HG03342 (cell line): Measurements from ENCODE around the gene PCDHGA7.
"Not testable (repeated sequence)": the region's sequence is repeated elsewhere in the genome, so short reads cannot be mapped to it uniquely, and the experiment has no call there.

Experiments
- ATAC-seq: cut with Tn5 transposase; IDR thresholded peaks from one replicate; pipeline ENCODE4 v1.9.1; 2021; ENCODE audit warnings: mild to moderate bottlenecking, moderate library complexity; ENCODE audit not compliant: unreplicated experiment

The PCDHGA7 gene

DNA sequence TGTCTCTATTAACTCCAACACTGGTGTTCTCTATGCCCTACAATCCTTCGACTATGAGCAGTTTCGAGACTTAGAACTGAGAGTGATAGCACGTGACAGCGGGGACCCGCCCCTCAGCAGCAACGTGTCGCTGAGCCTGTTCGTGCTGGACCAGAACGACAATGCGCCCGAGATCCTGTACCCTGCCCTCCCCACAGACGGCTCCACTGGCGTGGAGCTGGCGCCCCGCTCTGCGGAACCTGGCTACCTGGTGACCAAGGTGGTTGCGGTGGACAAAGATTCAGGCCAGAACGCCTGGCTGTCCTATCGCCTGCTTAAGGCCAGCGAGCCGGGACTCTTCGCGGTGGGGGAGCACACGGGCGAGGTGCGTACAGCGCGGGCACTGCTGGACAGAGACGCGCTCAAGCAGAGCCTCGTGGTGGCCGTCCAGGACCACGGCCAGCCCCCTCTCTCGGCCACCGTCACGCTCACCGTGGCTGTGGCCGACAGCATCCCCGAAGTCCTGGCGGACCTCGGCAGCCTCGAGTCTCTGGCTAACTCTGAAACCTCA lies 40.3 kb downstream of the PCDHGA7 start:
- no peak for ATAC-seq

DNA sequence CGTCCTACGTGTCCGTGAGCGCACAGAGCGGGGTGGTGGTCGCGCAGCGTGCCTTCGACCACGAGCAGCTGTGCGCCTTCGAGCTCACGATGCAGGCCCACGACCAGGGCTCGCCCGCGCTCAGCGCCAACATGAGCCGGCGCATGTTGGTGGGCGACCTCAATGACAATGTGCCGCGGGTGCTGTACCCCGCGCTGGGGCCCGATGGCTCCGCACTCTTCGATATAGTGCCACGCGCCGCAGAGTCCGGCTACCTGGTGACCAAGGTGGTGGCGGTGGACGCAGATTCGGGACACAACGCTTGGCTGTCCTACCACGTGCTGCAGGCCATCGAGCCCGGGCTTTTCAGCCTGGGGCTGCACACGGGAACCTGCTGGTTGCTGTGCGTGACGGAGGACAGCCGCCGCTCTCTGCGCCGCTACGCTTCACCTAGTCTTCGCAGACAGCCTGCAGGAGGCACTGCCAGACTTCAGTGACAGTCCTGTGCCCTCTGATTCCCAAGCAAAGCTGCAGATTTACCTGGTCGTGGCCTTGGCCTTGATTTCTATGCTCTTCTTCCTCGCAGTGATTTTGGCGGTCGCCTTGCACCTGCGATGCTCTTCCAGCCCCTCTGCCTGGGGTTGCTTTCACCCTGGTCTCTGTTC lies 45.4 kb downstream of the PCDHGA7 start:
- ATAC-seq, result no peak

DNA sequence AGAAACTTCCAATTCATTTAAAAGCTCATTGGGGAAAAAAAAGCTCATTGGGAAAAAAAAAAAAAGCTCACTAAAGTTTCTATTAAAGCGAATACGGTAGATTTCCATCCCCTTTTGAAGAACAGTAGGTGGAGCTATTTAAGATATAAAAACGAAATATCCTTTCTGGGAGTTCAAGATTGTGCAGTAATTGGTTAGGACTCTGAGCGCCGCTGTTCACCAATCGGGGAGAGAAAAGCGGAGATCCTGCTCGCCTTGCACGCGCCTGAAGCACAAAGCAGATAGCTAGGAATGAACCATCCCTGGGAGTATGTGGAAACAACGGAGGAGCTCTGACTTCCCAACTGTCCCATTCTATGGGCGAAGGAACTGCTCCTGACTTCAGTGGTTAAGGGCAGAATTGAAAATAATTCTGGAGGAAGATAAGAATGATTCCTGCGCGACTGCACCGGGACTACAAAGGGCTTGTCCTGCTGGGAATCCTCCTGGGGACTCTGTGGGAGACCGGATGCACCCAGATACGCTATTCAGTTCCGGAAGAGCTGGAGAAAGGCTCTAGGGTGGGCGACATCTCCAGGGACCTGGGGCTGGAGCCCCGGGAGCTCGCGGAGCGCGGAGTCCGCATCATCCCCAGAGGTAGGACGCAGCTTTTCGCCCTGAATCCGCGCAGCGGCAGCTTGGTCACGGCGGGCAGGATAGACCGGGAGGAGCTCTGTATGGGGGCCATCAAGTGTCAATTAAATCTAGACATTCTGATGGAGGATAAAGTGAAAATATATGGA lies 48.0 kb downstream of the PCDHGA7 start, which contains the start of gene PCDHGA12:
Gene PCDHGA12 (plus strand): TSS at position 176 of the 782 bp plus-strand sequence. CDS start 253 bp downstream, at position 429.
- ATAC-seq, result peak; percentile 73

DNA sequence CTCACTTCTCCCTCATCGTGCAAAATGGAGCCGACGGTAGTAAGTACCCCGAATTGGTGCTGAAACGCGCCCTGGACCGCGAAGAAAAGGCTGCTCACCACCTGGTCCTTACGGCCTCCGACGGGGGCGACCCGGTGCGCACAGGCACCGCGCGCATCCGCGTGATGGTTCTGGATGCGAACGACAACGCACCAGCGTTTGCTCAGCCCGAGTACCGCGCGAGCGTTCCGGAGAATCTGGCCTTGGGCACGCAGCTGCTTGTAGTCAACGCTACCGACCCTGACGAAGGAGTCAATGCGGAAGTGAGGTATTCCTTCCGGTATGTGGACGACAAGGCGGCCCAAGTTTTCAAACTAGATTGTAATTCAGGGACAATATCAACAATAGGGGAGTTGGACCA lies 48.7 kb downstream of the PCDHGA7 start:
- ATAC-seq, result peak; percentile 66

DNA sequence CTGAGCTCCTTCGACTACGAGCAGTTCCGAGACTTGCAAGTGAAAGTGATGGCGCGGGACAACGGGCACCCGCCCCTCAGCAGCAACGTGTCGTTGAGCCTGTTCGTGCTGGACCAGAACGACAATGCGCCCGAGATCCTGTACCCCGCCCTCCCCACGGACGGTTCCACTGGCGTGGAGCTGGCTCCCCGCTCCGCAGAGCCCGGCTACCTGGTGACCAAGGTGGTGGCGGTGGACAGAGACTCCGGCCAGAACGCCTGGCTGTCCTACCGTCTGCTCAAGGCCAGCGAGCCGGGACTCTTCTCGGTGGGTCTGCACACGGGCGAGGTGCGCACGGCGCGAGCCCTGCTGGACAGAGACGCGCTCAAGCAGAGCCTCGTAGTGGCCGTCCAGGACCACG lies 49.8 kb downstream of the PCDHGA7 start:
- not testable (repeated sequence) for ATAC-seq

DNA sequence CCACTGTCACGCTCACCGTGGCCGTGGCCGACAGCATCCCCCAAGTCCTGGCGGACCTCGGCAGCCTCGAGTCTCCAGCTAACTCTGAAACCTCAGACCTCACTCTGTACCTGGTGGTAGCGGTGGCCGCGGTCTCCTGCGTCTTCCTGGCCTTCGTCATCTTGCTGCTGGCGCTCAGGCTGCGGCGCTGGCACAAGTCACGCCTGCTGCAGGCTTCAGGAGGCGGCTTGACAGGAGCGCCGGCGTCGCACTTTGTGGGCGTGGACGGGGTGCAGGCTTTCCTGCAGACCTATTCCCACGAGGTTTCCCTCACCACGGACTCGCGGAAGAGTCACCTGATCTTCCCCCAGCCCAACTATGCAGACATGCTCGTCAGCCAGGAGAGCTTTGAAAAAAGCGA lies 50.2 kb downstream of the PCDHGA7 start:
- ATAC-seq, result not testable (repeated sequence)

DNA sequence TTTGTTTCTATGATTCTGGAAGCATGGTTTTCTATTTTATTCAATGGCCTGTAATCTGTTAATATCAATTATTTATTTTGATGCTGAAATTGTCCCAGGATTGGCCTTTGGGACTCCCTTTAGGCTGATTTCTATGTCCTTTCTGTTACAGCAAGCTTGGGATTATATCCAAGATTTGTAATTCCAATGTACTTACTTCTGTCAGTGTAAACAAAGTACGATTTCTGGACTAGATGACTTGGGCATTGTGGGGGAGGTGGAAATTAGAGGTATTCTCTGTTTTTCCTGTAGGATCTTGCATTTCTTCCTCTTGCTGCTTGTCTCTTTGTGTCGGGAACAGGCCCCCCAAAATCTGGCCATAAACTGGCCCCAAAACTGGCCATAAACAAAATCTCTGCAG lies 51.5 kb downstream of the PCDHGA7 start:
- no peak for ATAC-seq
